ENCODE measurements around the gene SMPD3.

DNA sequence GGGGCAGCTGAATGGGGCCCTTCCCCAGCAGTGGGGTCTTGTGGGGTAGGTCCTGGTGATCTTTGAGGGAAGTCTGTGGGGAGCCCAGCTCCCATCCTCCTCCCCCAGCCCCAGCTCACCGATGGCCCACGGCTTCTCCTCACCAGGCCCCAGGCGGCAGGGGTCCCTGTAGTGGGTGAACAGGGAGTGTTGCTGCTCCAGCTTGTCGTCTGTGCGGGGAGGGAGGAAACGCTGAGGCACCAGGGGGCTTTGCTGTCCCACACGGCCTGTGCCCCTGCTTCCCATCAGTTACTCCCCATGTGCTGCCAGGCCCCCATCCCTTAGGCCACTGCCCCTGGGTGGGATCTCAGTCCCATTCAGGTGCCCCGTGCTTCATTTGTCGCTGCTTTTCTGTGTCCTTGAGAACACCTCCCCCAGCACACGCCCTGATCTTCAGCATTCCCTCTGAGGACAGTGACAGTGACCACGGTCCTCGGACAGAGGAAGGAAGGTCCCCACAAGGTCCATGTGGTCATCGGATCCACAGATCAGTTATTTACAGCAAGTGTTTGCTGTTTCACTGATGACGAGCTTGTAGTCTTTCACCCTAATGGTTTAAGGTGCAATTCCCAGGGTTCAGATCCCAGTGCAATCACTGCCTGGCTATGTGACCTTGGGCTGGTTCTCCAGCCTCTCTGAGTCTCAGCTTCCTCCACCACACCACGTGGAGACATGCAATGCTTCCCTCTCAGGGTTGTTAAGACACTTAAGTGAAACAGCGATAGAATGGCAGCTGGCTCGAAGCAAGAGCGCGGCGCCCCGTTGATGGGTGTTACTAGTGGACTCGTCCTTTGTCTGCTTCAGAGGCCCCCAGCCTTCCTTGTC is 84.4 kb downstream of the SMPD3 start:
- TF ChIP-seq, protein P1, sequence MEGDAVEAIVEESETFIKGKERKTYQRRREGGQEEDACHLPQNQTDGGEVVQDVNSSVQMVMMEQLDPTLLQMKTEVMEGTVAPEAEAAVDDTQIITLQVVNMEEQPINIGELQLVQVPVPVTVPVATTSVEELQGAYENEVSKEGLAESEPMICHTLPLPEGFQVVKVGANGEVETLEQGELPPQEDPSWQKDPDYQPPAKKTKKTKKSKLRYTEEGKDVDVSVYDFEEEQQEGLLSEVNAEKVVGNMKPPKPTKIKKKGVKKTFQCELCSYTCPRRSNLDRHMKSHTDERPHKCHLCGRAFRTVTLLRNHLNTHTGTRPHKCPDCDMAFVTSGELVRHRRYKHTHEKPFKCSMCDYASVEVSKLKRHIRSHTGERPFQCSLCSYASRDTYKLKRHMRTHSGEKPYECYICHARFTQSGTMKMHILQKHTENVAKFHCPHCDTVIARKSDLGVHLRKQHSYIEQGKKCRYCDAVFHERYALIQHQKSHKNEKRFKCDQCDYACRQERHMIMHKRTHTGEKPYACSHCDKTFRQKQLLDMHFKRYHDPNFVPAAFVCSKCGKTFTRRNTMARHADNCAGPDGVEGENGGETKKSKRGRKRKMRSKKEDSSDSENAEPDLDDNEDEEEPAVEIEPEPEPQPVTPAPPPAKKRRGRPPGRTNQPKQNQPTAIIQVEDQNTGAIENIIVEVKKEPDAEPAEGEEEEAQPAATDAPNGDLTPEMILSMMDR (IDR thresholded peaks at IDR 0.05; ENCODE audit: low read depth, low read length): no peak
- TF ChIP-seq EZH2phosphoT487 (IDR thresholded peaks at IDR 0.05; ENCODE audit: low read depth): no peak
